HCT116 (cell line): ENCODE results near the gene PCP2. TPM values are rescaled to one million over a fixed set of nuclear protein-coding genes. Genes with fewer than 3 reads are reported as not detected.

Experiments used
- ATAC-seq: fragments of 200-7000 bp; cut with Tn5 transposase; 2 replicates; pipeline ENCODE4 v1.9.1; 2020; ENCODE audit warnings: mild to moderate bottlenecking, moderate library complexity
- BruUV-seq: library from RNA; stranded (reverse); fragments of 400-500 nt; replicated peaks from 2 replicates; lab custom pipeline; 2021; lab: Mats Ljungman, UMichigan
- CTCF ChIA-PET: fragments of 300-600 bp; sonication (Branson Sonifier 250); formaldehyde crosslinking; loops from one replicate; lab custom pipeline; 2021; ENCODE audit warnings: antibody characterized with exemption; lab: Charles Lee
- POLR2A ChIA-PET: fragments of 300-600, 350-600 bp; sonication (Branson Sonifier 250); formaldehyde crosslinking; loops from one replicate; lab custom pipeline; 2021; ENCODE audit warnings: antibody characterized with exemption; lab: Charles Lee
- RAD21 ChIA-PET, 2 experiments: fragments of 300-600 bp; sonication (Branson Sonifier 250); formaldehyde crosslinking; loops; one replicate each; lab custom pipeline; 2023; ENCODE audit warnings: low total read pairs in 2 of 2; ENCODE audit not compliant: uncharacterized antibody in 2 of 2, unreplicated experiment in 2 of 2, low non-redundant PET in 1 of 2; lab: Charles Lee
- DNase-seq: peaks from one replicate; pipeline ENCODE4 v3.0.0-alpha.2; 2010; ENCODE audit warnings: low read depth, low spot score
- H2AFZ ChIP-seq: fragments of 200-600 bp; shearing (Covaris generic), sonication (generic); 2 replicates; pipeline ENCODE4 v1.6.1; 2017; ENCODE audit warnings: low read depth, mixed run types, mixed read lengths, antibody characterized with exemption, low read length; ENCODE audit not compliant: poor library complexity, severe bottlenecking
- H3K27ac ChIP-seq: 2 replicates; pipeline ENCODE4 v1.5.1; 2012; ENCODE audit warnings: low read depth, low read length
- H3K27me3 ChIP-seq: fragments of 200-600 bp; sonication (generic); 2 replicates; pipeline ENCODE4 v1.6.1; 2016; ENCODE audit warnings: mixed run types, low read length, mixed read lengths; ENCODE audit not compliant: insufficient read depth
- H3K36me3 ChIP-seq, 2 experiments: fragments of 200-500 bp in 1 of 2; fragments of 200-600 bp in 1 of 2; sonication (Bioruptor generic) in 1 of 2; sonication (generic) in 1 of 2; 2 replicates each; pipeline versions ENCODE4 v1.5.1 to v1.6.1; 2014 to 2016; ENCODE audit warnings: low read length in 2 of 2, inconsistent platforms in 1 of 2, mixed read lengths in 1 of 2, mixed run types in 1 of 2; ENCODE audit not compliant: insufficient read depth in 2 of 2, control insufficient read depth in 1 of 2
- H3K4me1 ChIP-seq, 2 experiments: fragments of 200-600 bp in 1 of 2; sonication (generic) in 1 of 2; 2 replicates each; pipeline versions ENCODE4 v1.5.1 to v1.6.1; 2012 to 2017; ENCODE audit warnings: low read length in 2 of 2, inconsistent platforms in 1 of 2, mild to moderate bottlenecking in 1 of 2, mixed read lengths in 1 of 2, mixed run types in 1 of 2, moderate library complexity in 1 of 2; ENCODE audit not compliant: insufficient read depth in 2 of 2, control insufficient read depth in 1 of 2
- H3K4me2 ChIP-seq: fragments of 200-600 bp; sonication (generic); 2 replicates; pipeline ENCODE4 v1.6.1; 2017; ENCODE audit warnings: mixed run types, low read length, mixed read lengths
- H3K4me3 ChIP-seq, 2 experiments: fragments of 200-600 bp in 1 of 2; sonication (generic) in 1 of 2; replicated peaks in 1 of 2; 2 replicates each; pipeline ENCODE4 v1.5.1; 2011 to 2016; ENCODE audit warnings: low read length in 2 of 2, control low read depth in 1 of 2, low read depth in 1 of 2, mild to moderate bottlenecking in 1 of 2, mixed read lengths in 1 of 2, mixed run types in 1 of 2
- H3K79me2 ChIP-seq: fragments of 200-600 bp; sonication (generic); 2 replicates; pipeline ENCODE4 v1.6.1; 2017; ENCODE audit warnings: mild to moderate bottlenecking, mixed run types, low read length, moderate library complexity, mixed read lengths; ENCODE audit not compliant: insufficient read depth
- H3K9ac ChIP-seq: fragments of 200-600 bp; sonication (generic); 2 replicates; pipeline ENCODE4 v1.6.1; 2016; ENCODE audit warnings: low read length, mixed read lengths
- H3K9me2 ChIP-seq: fragments of 200-600 bp; sonication (generic), shearing (Covaris generic); 2 replicates; pipeline ENCODE4 v1.6.1; 2017; ENCODE audit warnings: mixed run types, mild to moderate bottlenecking, moderate library complexity; ENCODE audit not compliant: insufficient read depth
- H3K9me3 ChIP-seq, 2 experiments: fragments of 200-500 bp in 1 of 2; fragments of 200-600 bp in 1 of 2; sonication (Bioruptor generic) in 1 of 2; sonication (generic) in 1 of 2; 2 replicates each; pipeline ENCODE4 v1.6.1; 2014 to 2017; ENCODE audit warnings: low read length in 2 of 2, mixed read lengths in 2 of 2, inconsistent platforms in 1 of 2, low read depth in 1 of 2, mild to moderate bottlenecking in 1 of 2, mixed run types in 1 of 2, moderate library complexity in 1 of 2; ENCODE audit not compliant: control insufficient read depth in 1 of 2, insufficient read depth in 1 of 2
- H4K20me1 ChIP-seq: fragments of 200-600 bp; sonication (generic), shearing (Covaris generic); 2 replicates; pipeline ENCODE4 v1.6.1; 2017; ENCODE audit warnings: mixed run types, mild to moderate bottlenecking, moderate library complexity; ENCODE audit not compliant: insufficient read depth
- CBX3 ChIP-seq: IDR thresholded peaks from 2 replicates; pipeline ENCODE4 v1.6.1; 2012; ENCODE audit warnings: low read depth
- ELF1 ChIP-seq: IDR thresholded peaks from 2 replicates; pipeline ENCODE4 v1.6.1; 2012; ENCODE audit warnings: low read depth, borderline replicate concordance
- EZH2 ChIP-seq: fragments of 200-600 bp; sonication (generic); IDR thresholded peaks from 2 replicates; pipeline ENCODE4 v1.6.1; 2017; ENCODE audit warnings: antibody characterized with exemption, mixed run types
- EZH2phosphoT487 ChIP-seq: fragments of 200-600 bp; IDR thresholded peaks from 2 replicates; pipeline ENCODE4 v1.6.1; 2018; ENCODE audit warnings: antibody characterized with exemption, borderline replicate concordance
- FOSL1 ChIP-seq: IDR thresholded peaks from 2 replicates; pipeline ENCODE4 v1.6.1; 2012; ENCODE audit warnings: low read depth
- JUND ChIP-seq: IDR thresholded peaks from 2 replicates; pipeline ENCODE4 v1.6.1; 2012
- POLR2A ChIP-seq: IDR thresholded peaks from 2 replicates; pipeline ENCODE4 v1.7.0; 2011; ENCODE audit warnings: borderline replicate concordance; ENCODE audit not compliant: insufficient read depth, insufficient read length; ENCODE audit errors: extremely low read depth
- POLR2AphosphoS5 ChIP-seq: IDR thresholded peaks from 2 replicates; pipeline ENCODE4 v1.6.1; 2011; ENCODE audit warnings: mild to moderate bottlenecking, low read depth, low read length, moderate library complexity
- RAD21 ChIP-seq: IDR thresholded peaks from 2 replicates; pipeline ENCODE4 v1.6.1; 2012; ENCODE audit warnings: low read depth, mild to moderate bottlenecking
- SP1 ChIP-seq: IDR thresholded peaks from 2 replicates; pipeline ENCODE4 v1.6.1; 2012; ENCODE audit warnings: low read depth
- SRF ChIP-seq: IDR thresholded peaks from 2 replicates; pipeline ENCODE4 v1.6.1; 2012; ENCODE audit warnings: low read depth
- TCF7L2 ChIP-seq: IDR thresholded peaks from 2 replicates; pipeline ENCODE4 v1.7.0; 2011; ENCODE audit warnings: borderline replicate concordance, inconsistent platforms; ENCODE audit not compliant: insufficient read depth, insufficient read length; ENCODE audit errors: extremely low read depth
- ZFX ChIP-seq: fragments of 450-650 bp; IDR thresholded peaks from 2 replicates; pipeline ENCODE4 v1.6.1; 2017
- ZNF274 ChIP-seq: fragments of 200-500 bp; sonication (Bioruptor generic); IDR thresholded peaks from 2 replicates; pipeline ENCODE4 v1.6.1; 2014; ENCODE audit warnings: mild to moderate bottlenecking, low read depth, low read length, inconsistent platforms
- intact Hi-C: fragments of 100-400 bp; cut with micrococcal nuclease; formaldehyde crosslinking; loops from 2 replicates; pipeline ENCODE4 v1.10.0; 2022
- total RNA-seq: library from RNA; stranded (reverse); gene quantifications from one replicate; pipeline ENCODE4 v1.2.1, GENCODE V29; 2021; ENCODE audit not compliant: unreplicated experiment
- TF ChIP-seq, protein P1 (sequence below): IDR thresholded peaks from 2 replicates; pipeline ENCODE4 v1.6.1; 2012
- TF ChIP-seq, protein P2 (sequence below): IDR thresholded peaks from 2 replicates; pipeline ENCODE4 v1.6.1; 2011; ENCODE audit warnings: mild to moderate bottlenecking, low read length, moderate library complexity; ENCODE audit not compliant: insufficient replicate concordance; ENCODE audit errors: extremely low read depth
- TF ChIP-seq, protein P3 (sequence below), 3 experiments: fragments of 200-600 bp in 1 of 3; sonication (generic) in 1 of 3; IDR thresholded peaks in 2 of 3; conservative IDR thresholded peaks in 1 of 3; 2 replicates each; pipeline ENCODE4 v1.5.1; 2012 to 2017; ENCODE audit warnings: low read depth in 2 of 3, low read length in 2 of 3, antibody characterized with exemption in 1 of 3, borderline replicate concordance in 1 of 3, control low read depth in 1 of 3, mild to moderate bottlenecking in 1 of 3, mixed read lengths in 1 of 3, mixed run types in 1 of 3, moderate library complexity in 1 of 3; ENCODE audit not compliant: insufficient read depth in 1 of 3
- TF ChIP-seq, protein P4 (sequence below): IDR thresholded peaks from 2 replicates; pipeline ENCODE4 v1.6.1; 2012
- TF ChIP-seq, protein P5 (sequence below): IDR thresholded peaks from 2 replicates; pipeline ENCODE4 v1.6.1; 2012; ENCODE audit warnings: low read depth

PCP2 gene
- total RNA-seq, 1 experiment from 2014 or later, result 0.32 TPM

DNA sequence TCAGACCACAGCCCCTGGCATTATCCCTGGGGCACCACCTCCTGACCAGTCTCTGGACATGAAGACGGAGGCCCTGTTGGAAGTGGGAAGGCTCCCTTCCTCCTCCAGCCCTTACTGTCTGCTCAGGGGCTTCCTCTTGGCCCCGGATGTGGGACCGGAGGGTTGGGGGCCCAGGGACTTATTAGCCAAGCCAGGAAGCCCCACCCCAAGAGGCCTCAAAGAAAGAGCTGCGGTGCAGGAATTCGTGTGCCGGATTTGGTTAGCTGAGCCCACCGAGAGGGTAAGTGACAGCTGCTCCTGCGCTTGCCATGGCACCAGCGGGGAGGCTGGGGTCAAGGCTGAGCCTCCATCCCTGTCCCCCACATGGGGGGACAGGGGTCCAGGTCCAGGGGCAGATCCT, 35.3 kb upstream of the PCP2 start, which contains the start of gene RETN (continued):
- no peak for TF ChIP-seq POLR2AphosphoS5
- TF ChIP-seq SP1, result no peak
- no peak for TF ChIP-seq POLR2A
- TF ChIP-seq ZFX, result no peak
- TF ChIP-seq, protein P1, sequence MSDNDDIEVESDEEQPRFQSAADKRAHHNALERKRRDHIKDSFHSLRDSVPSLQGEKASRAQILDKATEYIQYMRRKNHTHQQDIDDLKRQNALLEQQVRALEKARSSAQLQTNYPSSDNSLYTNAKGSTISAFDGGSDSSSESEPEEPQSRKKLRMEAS, result no peak
- TF ChIP-seq, all 23 proteins: peak for 0

DNA sequence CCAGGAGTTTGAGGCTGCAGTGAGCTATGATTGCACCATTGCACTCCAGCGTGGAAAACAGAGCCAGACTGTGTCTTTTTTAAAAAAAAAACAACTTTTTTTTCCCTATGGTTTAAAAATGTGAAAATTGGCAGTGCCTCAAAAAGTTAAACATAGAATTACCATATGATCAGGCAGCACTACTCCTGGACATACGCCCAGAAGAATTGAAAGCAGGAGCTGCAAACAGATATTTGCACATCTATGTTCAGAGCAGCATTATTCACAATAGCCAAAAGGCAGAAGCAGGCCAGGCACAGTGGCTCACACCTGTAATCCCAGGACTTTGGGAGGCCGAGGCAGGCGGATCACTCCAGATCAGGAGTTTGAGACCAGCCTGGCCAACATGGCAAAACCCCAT, 31.6 kb upstream of the PCP2 start:
- no peaks in the 10 kb centered on the region for H3K9me2 ChIP-seq
- intact Hi-C loops, result no loop called here
- no peaks in the 10 kb centered on the region for H3K9me3 ChIP-seq
- H3K4me2 ChIP-seq, result no peak overlapping the region
- BruUV-seq, result no TSS peak
- ChIA-PET CTCF (interaction anchor here (1.2 kb wide), 1 partner anchor 16 kb away, joined by 3 read pairs; the partner anchor contains the start of gene TRAPPC5), POLR2A (interaction anchor here (1.3 kb wide), 1 partner anchor 16 kb away, joined by 3 read pairs; the partner anchor contains the start of gene TRAPPC5), RAD21 (no interaction called here)
- H3K79me2 ChIP-seq, result no peaks in the 10 kb centered on the region
- H3K4me1 ChIP-seq, result no peaks in the 10 kb centered on the region
- no peak for ATAC-seq
- H3K27me3 ChIP-seq, result no peaks in the 10 kb centered on the region
- no peak overlapping the region for H3K9ac ChIP-seq
- no peak overlapping the region for H3K4me3 ChIP-seq
- H2AFZ ChIP-seq, result no peak overlapping the region
- no peaks in the 10 kb centered on the region for H3K36me3 ChIP-seq
- no peak for DNase-seq
- no peak overlapping the region for H3K27ac ChIP-seq
- H4K20me1 ChIP-seq, result no peaks in the 10 kb centered on the region
- TF ChIP-seq FOSL1, result no peak
- TF ChIP-seq, protein P2, sequence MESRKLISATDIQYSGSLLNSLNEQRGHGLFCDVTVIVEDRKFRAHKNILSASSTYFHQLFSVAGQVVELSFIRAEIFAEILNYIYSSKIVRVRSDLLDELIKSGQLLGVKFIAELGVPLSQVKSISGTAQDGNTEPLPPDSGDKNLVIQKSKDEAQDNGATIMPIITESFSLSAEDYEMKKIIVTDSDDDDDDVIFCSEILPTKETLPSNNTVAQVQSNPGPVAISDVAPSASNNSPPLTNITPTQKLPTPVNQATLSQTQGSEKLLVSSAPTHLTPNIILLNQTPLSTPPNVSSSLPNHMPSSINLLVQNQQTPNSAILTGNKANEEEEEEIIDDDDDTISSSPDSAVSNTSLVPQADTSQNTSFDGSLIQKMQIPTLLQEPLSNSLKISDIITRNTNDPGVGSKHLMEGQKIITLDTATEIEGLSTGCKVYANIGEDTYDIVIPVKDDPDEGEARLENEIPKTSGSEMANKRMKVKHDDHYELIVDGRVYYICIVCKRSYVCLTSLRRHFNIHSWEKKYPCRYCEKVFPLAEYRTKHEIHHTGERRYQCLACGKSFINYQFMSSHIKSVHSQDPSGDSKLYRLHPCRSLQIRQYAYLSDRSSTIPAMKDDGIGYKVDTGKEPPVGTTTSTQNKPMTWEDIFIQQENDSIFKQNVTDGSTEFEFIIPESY, result no peak
- TF ChIP-seq, protein P3, sequence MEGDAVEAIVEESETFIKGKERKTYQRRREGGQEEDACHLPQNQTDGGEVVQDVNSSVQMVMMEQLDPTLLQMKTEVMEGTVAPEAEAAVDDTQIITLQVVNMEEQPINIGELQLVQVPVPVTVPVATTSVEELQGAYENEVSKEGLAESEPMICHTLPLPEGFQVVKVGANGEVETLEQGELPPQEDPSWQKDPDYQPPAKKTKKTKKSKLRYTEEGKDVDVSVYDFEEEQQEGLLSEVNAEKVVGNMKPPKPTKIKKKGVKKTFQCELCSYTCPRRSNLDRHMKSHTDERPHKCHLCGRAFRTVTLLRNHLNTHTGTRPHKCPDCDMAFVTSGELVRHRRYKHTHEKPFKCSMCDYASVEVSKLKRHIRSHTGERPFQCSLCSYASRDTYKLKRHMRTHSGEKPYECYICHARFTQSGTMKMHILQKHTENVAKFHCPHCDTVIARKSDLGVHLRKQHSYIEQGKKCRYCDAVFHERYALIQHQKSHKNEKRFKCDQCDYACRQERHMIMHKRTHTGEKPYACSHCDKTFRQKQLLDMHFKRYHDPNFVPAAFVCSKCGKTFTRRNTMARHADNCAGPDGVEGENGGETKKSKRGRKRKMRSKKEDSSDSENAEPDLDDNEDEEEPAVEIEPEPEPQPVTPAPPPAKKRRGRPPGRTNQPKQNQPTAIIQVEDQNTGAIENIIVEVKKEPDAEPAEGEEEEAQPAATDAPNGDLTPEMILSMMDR (IDR thresholded peaks at IDR 0.05 in 2 of 3, conservative IDR thresholded peaks at IDR 0.05 in 1 of 3; ENCODE audit: borderline replicate concordance in 1 of 3, insufficient read depth in 1 of 3, low read depth in 2 of 3, low read length in 2 of 3), result no peak
- TF ChIP-seq RAD21, result no peak
- TF ChIP-seq ZNF274, result no peak
- TF ChIP-seq POLR2AphosphoS5, result no peak
- no peak for TF ChIP-seq JUND
- TF ChIP-seq EZH2phosphoT487, result no peak
- TF ChIP-seq EZH2, result no peak
- TF ChIP-seq TCF7L2, result no peak
- TF ChIP-seq, protein P4, sequence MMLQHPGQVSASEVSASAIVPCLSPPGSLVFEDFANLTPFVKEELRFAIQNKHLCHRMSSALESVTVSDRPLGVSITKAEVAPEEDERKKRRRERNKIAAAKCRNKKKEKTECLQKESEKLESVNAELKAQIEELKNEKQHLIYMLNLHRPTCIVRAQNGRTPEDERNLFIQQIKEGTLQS, result no peak
- TF ChIP-seq CBX3, result no peak
- TF ChIP-seq, protein P5, sequence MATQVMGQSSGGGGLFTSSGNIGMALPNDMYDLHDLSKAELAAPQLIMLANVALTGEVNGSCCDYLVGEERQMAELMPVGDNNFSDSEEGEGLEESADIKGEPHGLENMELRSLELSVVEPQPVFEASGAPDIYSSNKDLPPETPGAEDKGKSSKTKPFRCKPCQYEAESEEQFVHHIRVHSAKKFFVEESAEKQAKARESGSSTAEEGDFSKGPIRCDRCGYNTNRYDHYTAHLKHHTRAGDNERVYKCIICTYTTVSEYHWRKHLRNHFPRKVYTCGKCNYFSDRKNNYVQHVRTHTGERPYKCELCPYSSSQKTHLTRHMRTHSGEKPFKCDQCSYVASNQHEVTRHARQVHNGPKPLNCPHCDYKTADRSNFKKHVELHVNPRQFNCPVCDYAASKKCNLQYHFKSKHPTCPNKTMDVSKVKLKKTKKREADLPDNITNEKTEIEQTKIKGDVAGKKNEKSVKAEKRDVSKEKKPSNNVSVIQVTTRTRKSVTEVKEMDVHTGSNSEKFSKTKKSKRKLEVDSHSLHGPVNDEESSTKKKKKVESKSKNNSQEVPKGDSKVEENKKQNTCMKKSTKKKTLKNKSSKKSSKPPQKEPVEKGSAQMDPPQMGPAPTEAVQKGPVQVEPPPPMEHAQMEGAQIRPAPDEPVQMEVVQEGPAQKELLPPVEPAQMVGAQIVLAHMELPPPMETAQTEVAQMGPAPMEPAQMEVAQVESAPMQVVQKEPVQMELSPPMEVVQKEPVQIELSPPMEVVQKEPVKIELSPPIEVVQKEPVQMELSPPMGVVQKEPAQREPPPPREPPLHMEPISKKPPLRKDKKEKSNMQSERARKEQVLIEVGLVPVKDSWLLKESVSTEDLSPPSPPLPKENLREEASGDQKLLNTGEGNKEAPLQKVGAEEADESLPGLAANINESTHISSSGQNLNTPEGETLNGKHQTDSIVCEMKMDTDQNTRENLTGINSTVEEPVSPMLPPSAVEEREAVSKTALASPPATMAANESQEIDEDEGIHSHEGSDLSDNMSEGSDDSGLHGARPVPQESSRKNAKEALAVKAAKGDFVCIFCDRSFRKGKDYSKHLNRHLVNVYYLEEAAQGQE, result no peak
- no peak for TF ChIP-seq SP1
- no peak for TF ChIP-seq ELF1
- no peak for TF ChIP-seq SRF
- no peak for TF ChIP-seq POLR2A
